Hepatocyte (in vitro differentiated cells): ENCODE results near the gene KIR3DL3. TPM values are rescaled to one million over a fixed set of nuclear protein-coding genes. Genes with fewer than 3 reads are reported as not detected.

Experiments
- polyA plus RNA-seq: library from polyadenylated mRNA; unstranded; fragments of >200 nt; fragmentation: Nextera tagmentation; extraction: Ambion mirVana; gene quantifications from 2 replicates; pipeline ENCODE4 v1.2.1, GENCODE V29; 2016
- small RNA-seq: library from RNA; depleted of rRNA; stranded (forward); fragments of <200 nt; gene quantifications from one replicate; pipeline ENCODE3, GENCODE V24; 2014
- total RNA-seq: library from RNA; depleted of rRNA; stranded (reverse); fragments of >200 nt; gene quantifications from 2 replicates; pipeline ENCODE4 v1.2.3, GENCODE V29; 2014

The KIR3DL3 gene
- total and polyA plus RNA-seq, 2 experiments from 2014 or later: not detected

Small RNAs within 50 kb of the gene (small RNA-seq; reads per million reads assigned to genes)
- gene AC245128.2 (not detected), gene KIR3DP1 (not detected)

Other genes with a start within 250 kb of the KIR3DL3 start
- gene LAIR2, start 221.6 kb upstream of the KIR3DL3 start, total RNA-seq: not detected in 2 replicates
- gene LAIR2, start 221.6 kb upstream of the KIR3DL3 start, polyA plus RNA-seq: not detected in 2 replicates
- not detected in 2 replicates for gene LILRA2, start 150.7 kb upstream of the KIR3DL3 start, total RNA-seq
- gene LILRA2, start 150.7 kb upstream of the KIR3DL3 start, polyA plus RNA-seq: not detected in 2 replicates
- gene LILRA1, start 130.8 kb upstream of the KIR3DL3 start, total RNA-seq: not detected in 2 replicates
- gene LILRA1, start 130.8 kb upstream of the KIR3DL3 start, polyA plus RNA-seq: not detected in 2 replicates
- gene LILRB1, start 94.0 kb upstream of the KIR3DL3 start, total RNA-seq: not detected in 2 replicates
- gene LILRB1, start 94.0 kb upstream of the KIR3DL3 start, polyA plus RNA-seq: not detected in 2 replicates
- not detected in 2 replicates for gene LILRB4, start 61.5 kb upstream of the KIR3DL3 start, total RNA-seq
- gene LILRB4, start 61.5 kb upstream of the KIR3DL3 start, polyA plus RNA-seq: not detected in 2 replicates
- gene KIR2DL3, start 14.1 kb downstream of the KIR3DL3 start, total RNA-seq: not detected in 2 replicates
- not detected in 2 replicates for gene KIR2DL3, start 14.1 kb downstream of the KIR3DL3 start, polyA plus RNA-seq
- not detected in 2 replicates for gene KIR2DL1, start 45.4 kb downstream of the KIR3DL3 start, total RNA-seq
- not detected in 2 replicates for gene KIR2DL1, start 45.4 kb downstream of the KIR3DL3 start, polyA plus RNA-seq
- gene KIR2DL4, start 79.2 kb downstream of the KIR3DL3 start, total RNA-seq: not detected in 2 replicates
- not detected in 2 replicates for gene KIR2DL4, start 79.2 kb downstream of the KIR3DL3 start, polyA plus RNA-seq
- not detected in 2 replicates for gene KIR3DL1, start 92.0 kb downstream of the KIR3DL3 start, total RNA-seq
- gene KIR3DL1, start 92.0 kb downstream of the KIR3DL3 start, polyA plus RNA-seq: not detected in 2 replicates
- not detected in 2 replicates for gene KIR2DS4, start 108.2 kb downstream of the KIR3DL3 start, total RNA-seq
- gene KIR2DS4, start 108.2 kb downstream of the KIR3DL3 start, polyA plus RNA-seq: not detected in 2 replicates
- not detected in 2 replicates for gene KIR3DL2, start 126.0 kb downstream of the KIR3DL3 start, total RNA-seq
- gene KIR3DL2, start 126.0 kb downstream of the KIR3DL3 start, polyA plus RNA-seq: not detected in 2 replicates
- not detected in 2 replicates for gene FCAR, start 149.8 kb downstream of the KIR3DL3 start, total RNA-seq
- gene FCAR, start 149.8 kb downstream of the KIR3DL3 start, polyA plus RNA-seq: 0.41 TPM in 1 of 2 replicates, not detected in the other
- 0.44 TPM in 1 of 2 replicates, not detected in the other for gene NCR1, start 181.7 kb downstream of the KIR3DL3 start, total RNA-seq
- gene NCR1, start 181.7 kb downstream of the KIR3DL3 start, polyA plus RNA-seq: not detected in 2 replicates
- gene NLRP7, start 223.1 kb downstream of the KIR3DL3 start, total RNA-seq: not detected in 2 replicates
- gene NLRP7, start 223.1 kb downstream of the KIR3DL3 start, polyA plus RNA-seq: not detected in 2 replicates
- gene NLRP2, start 241.9 kb downstream of the KIR3DL3 start, total RNA-seq: 37.1 and 40.2 TPM in 2 replicates
- 16.5 and 22.1 TPM in 2 replicates for gene NLRP2, start 241.9 kb downstream of the KIR3DL3 start, polyA plus RNA-seq